ENCODE measurements around the gene CDCA7L.

- TF ChIP-seq CTCF (IDR thresholded peaks at IDR 0.05) (no peak), POLR2A (IDR thresholded peaks at IDR 0.05) (no peak)
Observed at GRCh38 chr7:21953781-21954180, 8.1 kb upstream of the CDCA7L start.
